Smooth muscle cell of the coronary artery (primary cell): ENCODE measurements around the gene IRF9. TPM values are rescaled to one million over a fixed set of nuclear protein-coding genes. Genes with fewer than 3 reads are reported as not detected.

Experiments
- total RNA-seq: library from RNA; depleted of rRNA; stranded (reverse); fragments of >200 nt; gene quantifications from 2 replicates; pipeline ENCODE4 v1.2.3, GENCODE V29; 2014; ENCODE audit warnings: low replicate concordance

Gene IRF9
- total RNA-seq, 1 donor from 2014 or later: 68.4 TPM

Other genes starting within 250 kb of the IRF9 start
- gene DHRS4, start 207.5 kb upstream of the IRF9 start, total RNA-seq: 42.8 and 64.0 TPM in 2 replicates
- 8.5 and 15.5 TPM in 2 replicates for gene DHRS4L2, start 172.3 kb upstream of the IRF9 start, total RNA-seq
- 0.08 TPM in 1 of 2 replicates, not detected in the other for gene CARMIL3, start 109.3 kb upstream of the IRF9 start, total RNA-seq
- gene CPNE6, start 89.7 kb upstream of the IRF9 start, total RNA-seq: not detected in 2 replicates
- gene PCK2, start 67.0 kb upstream of the IRF9 start, total RNA-seq: 13.3 and 44.0 TPM in 2 replicates
- gene DCAF11, start 46.5 kb upstream of the IRF9 start, total RNA-seq: 59.1 and 62.1 TPM in 2 replicates
- 0.47 and 1.2 TPM in 2 replicates for gene NRL, start 46.3 kb upstream of the IRF9 start, total RNA-seq
- 0.23 TPM in 1 of 2 replicates, not detected in the other for gene FITM1, start 30.6 kb upstream of the IRF9 start, total RNA-seq
- 55.3 and 80.6 TPM in 2 replicates for gene PSME1, start 25.1 kb upstream of the IRF9 start, total RNA-seq
- gene EMC9, start 19.7 kb upstream of the IRF9 start, total RNA-seq: 19.2 and 21.9 TPM in 2 replicates
- gene PSME2, start 14.7 kb upstream of the IRF9 start, total RNA-seq: 28.2 and 87.8 TPM in 2 replicates
- gene RNF31, start 13.8 kb upstream of the IRF9 start, total RNA-seq: 22.2 and 24.9 TPM in 2 replicates
- 0.12 and 0.83 TPM in 2 replicates for gene REC8, start 10.8 kb downstream of the IRF9 start, total RNA-seq
- gene IPO4, start 27.6 kb downstream of the IRF9 start, total RNA-seq: 27.1 and 41.9 TPM in 2 replicates
- 42.9 and 55.9 TPM in 2 replicates for gene TM9SF1, start 34.2 kb downstream of the IRF9 start, total RNA-seq
- gene TSSK4, start 44.4 kb downstream of the IRF9 start, total RNA-seq: 0.12 TPM in 1 of 2 replicates, not detected in the other
- 24.2 and 29.7 TPM in 2 replicates for gene CHMP4A, start 52.2 kb downstream of the IRF9 start, total RNA-seq
- gene MDP1, start 54.8 kb downstream of the IRF9 start, total RNA-seq: 10.8 and 18.3 TPM in 2 replicates
- gene NEDD8, start 71.1 kb downstream of the IRF9 start, total RNA-seq: 272 and 446 TPM in 2 replicates
- 72.7 and 109 TPM in 2 replicates for gene GMPR2, start 71.7 kb downstream of the IRF9 start, total RNA-seq
- 38.3 and 42.2 TPM in 2 replicates for gene TINF2, start 81.4 kb downstream of the IRF9 start, total RNA-seq
- gene TGM1, start 101.9 kb downstream of the IRF9 start, total RNA-seq: 1.6 and 2.5 TPM in 2 replicates
- gene RABGGTA, start 110.3 kb downstream of the IRF9 start, total RNA-seq: 16.8 and 22.3 TPM in 2 replicates
- gene DHRS1, start 138.5 kb downstream of the IRF9 start, total RNA-seq: 13.5 and 20.9 TPM in 2 replicates
- gene NOP9, start 138.6 kb downstream of the IRF9 start, total RNA-seq: 14.4 and 17.4 TPM in 2 replicates
- 0.08 and 3.3 TPM in 2 replicates for gene CIDEB, start 146.7 kb downstream of the IRF9 start, total RNA-seq
- gene LTB4R2, start 148.9 kb downstream of the IRF9 start, total RNA-seq: 1.2 and 2.3 TPM in 2 replicates
- 0.75 and 6.3 TPM in 2 replicates for gene LTB4R, start 150.2 kb downstream of the IRF9 start, total RNA-seq
- 0.60 and 16.7 TPM in 2 replicates for gene ADCY4, start 173.8 kb downstream of the IRF9 start, total RNA-seq
- gene RIPK3, start 178.7 kb downstream of the IRF9 start, total RNA-seq: 0.23 and 9.4 TPM in 2 replicates
- gene NFATC4, start 206.9 kb downstream of the IRF9 start, total RNA-seq: 18.4 and 77.3 TPM in 2 replicates
- 3.2 and 9.0 TPM in 2 replicates for gene NYNRIN, start 237.7 kb downstream of the IRF9 start, total RNA-seq